ENCODE data around the gene EXOG.

DNA sequence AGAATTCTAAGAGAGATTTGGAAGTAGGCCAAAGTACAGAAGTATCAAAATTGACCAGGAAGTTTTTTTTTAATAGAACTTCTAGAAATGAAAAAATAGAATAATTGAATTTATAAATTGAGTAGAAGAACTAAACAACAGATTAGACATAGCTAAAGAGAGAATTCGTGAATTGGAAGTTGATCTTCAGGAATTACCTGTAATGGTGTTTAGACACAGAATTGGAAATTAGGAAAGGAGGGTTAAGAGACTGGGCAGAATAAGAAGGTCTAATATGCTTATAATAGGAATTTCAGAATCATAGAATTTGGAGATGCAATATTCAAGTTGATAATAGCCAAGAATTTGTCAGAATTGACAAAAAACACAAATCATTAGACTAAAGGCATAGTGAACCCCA is 26.3 kb upstream of the EXOG start:
- TF ChIP-seq, protein P1, sequence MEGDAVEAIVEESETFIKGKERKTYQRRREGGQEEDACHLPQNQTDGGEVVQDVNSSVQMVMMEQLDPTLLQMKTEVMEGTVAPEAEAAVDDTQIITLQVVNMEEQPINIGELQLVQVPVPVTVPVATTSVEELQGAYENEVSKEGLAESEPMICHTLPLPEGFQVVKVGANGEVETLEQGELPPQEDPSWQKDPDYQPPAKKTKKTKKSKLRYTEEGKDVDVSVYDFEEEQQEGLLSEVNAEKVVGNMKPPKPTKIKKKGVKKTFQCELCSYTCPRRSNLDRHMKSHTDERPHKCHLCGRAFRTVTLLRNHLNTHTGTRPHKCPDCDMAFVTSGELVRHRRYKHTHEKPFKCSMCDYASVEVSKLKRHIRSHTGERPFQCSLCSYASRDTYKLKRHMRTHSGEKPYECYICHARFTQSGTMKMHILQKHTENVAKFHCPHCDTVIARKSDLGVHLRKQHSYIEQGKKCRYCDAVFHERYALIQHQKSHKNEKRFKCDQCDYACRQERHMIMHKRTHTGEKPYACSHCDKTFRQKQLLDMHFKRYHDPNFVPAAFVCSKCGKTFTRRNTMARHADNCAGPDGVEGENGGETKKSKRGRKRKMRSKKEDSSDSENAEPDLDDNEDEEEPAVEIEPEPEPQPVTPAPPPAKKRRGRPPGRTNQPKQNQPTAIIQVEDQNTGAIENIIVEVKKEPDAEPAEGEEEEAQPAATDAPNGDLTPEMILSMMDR (IDR thresholded peaks at IDR 0.05 in 2 of 3, conservative IDR thresholded peaks at IDR 0.05 in 1 of 3; ENCODE audit: control insufficient read depth in 2 of 3, extremely low read depth in 1 of 3, insufficient read depth in 1 of 3, low read depth in 3 of 3, low read length in 3 of 3) = no peak
- TF ChIP-seq EZH2 (IDR thresholded peaks at IDR 0.05; ENCODE audit: borderline replicate concordance, control insufficient read depth, low read depth, low read length) (no peak), EP300 (IDR thresholded peaks at IDR 0.05; ENCODE audit: borderline replicate concordance in 1 of 2, control insufficient read depth in 1 of 2, low read depth in 2 of 2, low read length in 2 of 2) (no peak), SIN3A (IDR thresholded peaks at IDR 0.05; ENCODE audit: low read depth, low read length) (no peak), CEBPB (IDR thresholded peaks at IDR 0.05; ENCODE audit: borderline replicate concordance in 1 of 2, low read depth in 2 of 2, low read length in 2 of 2) (no peak)
- TF ChIP-seq, protein P2, sequence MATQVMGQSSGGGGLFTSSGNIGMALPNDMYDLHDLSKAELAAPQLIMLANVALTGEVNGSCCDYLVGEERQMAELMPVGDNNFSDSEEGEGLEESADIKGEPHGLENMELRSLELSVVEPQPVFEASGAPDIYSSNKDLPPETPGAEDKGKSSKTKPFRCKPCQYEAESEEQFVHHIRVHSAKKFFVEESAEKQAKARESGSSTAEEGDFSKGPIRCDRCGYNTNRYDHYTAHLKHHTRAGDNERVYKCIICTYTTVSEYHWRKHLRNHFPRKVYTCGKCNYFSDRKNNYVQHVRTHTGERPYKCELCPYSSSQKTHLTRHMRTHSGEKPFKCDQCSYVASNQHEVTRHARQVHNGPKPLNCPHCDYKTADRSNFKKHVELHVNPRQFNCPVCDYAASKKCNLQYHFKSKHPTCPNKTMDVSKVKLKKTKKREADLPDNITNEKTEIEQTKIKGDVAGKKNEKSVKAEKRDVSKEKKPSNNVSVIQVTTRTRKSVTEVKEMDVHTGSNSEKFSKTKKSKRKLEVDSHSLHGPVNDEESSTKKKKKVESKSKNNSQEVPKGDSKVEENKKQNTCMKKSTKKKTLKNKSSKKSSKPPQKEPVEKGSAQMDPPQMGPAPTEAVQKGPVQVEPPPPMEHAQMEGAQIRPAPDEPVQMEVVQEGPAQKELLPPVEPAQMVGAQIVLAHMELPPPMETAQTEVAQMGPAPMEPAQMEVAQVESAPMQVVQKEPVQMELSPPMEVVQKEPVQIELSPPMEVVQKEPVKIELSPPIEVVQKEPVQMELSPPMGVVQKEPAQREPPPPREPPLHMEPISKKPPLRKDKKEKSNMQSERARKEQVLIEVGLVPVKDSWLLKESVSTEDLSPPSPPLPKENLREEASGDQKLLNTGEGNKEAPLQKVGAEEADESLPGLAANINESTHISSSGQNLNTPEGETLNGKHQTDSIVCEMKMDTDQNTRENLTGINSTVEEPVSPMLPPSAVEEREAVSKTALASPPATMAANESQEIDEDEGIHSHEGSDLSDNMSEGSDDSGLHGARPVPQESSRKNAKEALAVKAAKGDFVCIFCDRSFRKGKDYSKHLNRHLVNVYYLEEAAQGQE (IDR thresholded peaks at IDR 0.05; ENCODE audit: low read depth, low read length) = no peak
